Loucy (cell line): Measurements from ENCODE around the gene FRAS1.

Source experiments
- H2AFZ ChIP-seq: fragments of 200-600 bp; sonication (generic); 2 replicates; pipeline ENCODE4 v1.6.0; 2016; ENCODE audit warnings: antibody characterized with exemption, mild to moderate bottlenecking, low read length, moderate library complexity
- H3F3A ChIP-seq: fragments of 200-600 bp; 2 replicates; pipeline ENCODE4 v1.6.0; 2016; ENCODE audit warnings: antibody characterized with exemption, low read depth, mild to moderate bottlenecking
- H3K27me3 ChIP-seq: fragments of 200-600 bp; sonication (generic); 2 replicates; pipeline ENCODE4 v1.6.1; 2014; ENCODE audit warnings: low read length, mild to moderate bottlenecking; ENCODE audit not compliant: insufficient read depth, poor library complexity, severe bottlenecking
- H3K36me3 ChIP-seq: fragments of 200-600 bp; sonication (generic); 2 replicates; pipeline ENCODE4 v1.6.1; 2016; ENCODE audit warnings: low read length; ENCODE audit not compliant: insufficient read depth
- H3K4me1 ChIP-seq: fragments of 200-600 bp; sonication (generic); 2 replicates; pipeline ENCODE4 v1.5.1; 2014; ENCODE audit warnings: low read length, mild to moderate bottlenecking; ENCODE audit not compliant: insufficient read depth, poor library complexity, severe bottlenecking
- H3K4me2 ChIP-seq: fragments of 200-600 bp; sonication (generic); 2 replicates; pipeline ENCODE4 v1.6.0; 2014; ENCODE audit warnings: antibody characterized with exemption, low read length, low read depth, mild to moderate bottlenecking; ENCODE audit not compliant: poor library complexity, severe bottlenecking
- H3K4me3 ChIP-seq: fragments of 200-600 bp; sonication (generic); 2 replicates; pipeline ENCODE4 v1.5.1; 2014; ENCODE audit warnings: low read length, mild to moderate bottlenecking, mixed read lengths; ENCODE audit not compliant: poor library complexity, severe bottlenecking
- H3K79me2 ChIP-seq: fragments of 200-600 bp; sonication (generic); 2 replicates; pipeline ENCODE4 v1.6.1; 2014; ENCODE audit warnings: low read length; ENCODE audit not compliant: insufficient read depth
- H3K9ac ChIP-seq: fragments of 200-600 bp; sonication (generic); 2 replicates; pipeline ENCODE4 v1.6.0; 2014; ENCODE audit warnings: mild to moderate bottlenecking, low read depth, low read length, moderate library complexity; ENCODE audit not compliant: poor library complexity, severe bottlenecking
- H3K9me2 ChIP-seq: fragments of 200-600 bp; sonication (generic); replicated peaks from 2 replicates; pipeline ENCODE4 v1.6.1; 2016; ENCODE audit warnings: low read depth, low read length, mixed read lengths
- H3K9me3 ChIP-seq: fragments of 200-600 bp; sonication (generic); 2 replicates; pipeline ENCODE4 v1.6.1; 2014; ENCODE audit warnings: mild to moderate bottlenecking, antibody characterized with exemption, low read length, low read depth; ENCODE audit not compliant: insufficient read depth
- H4K20me1 ChIP-seq: fragments of 200-600 bp; sonication (generic); 2 replicates; pipeline ENCODE4 v1.6.0; 2014; ENCODE audit warnings: antibody characterized with exemption, low read length, mild to moderate bottlenecking; ENCODE audit not compliant: insufficient read depth, poor library complexity, severe bottlenecking
- EZH2phosphoT487 ChIP-seq: fragments of 200-600 bp; IDR thresholded peaks from 2 replicates; pipeline ENCODE4 v1.6.1; 2018; ENCODE audit warnings: antibody characterized with exemption, mild to moderate bottlenecking, moderate library complexity, borderline replicate concordance
- TF ChIP-seq, protein P1 (sequence below): fragments of 200-600 bp; sonication (generic); conservative IDR thresholded peaks from 2 replicates; pipeline ENCODE4 v1.5.1; 2014; ENCODE audit warnings: mild to moderate bottlenecking, antibody characterized with exemption, low read length

FRAS1 gene

GRCh38 chr4:78568640-78569305 is 511.6 kb downstream of the FRAS1 start:
- Histone ChIP-seq H3K79me2 (no peaks in the 10 kb centered on the region), H2AFZ (no peak overlapping the region), H3K4me1 (peaks cover 23% of the 10 kb centered on the region), H3K9me2 (no peaks in the 10 kb centered on the region), H3K4me2 (no peak overlapping the region), H3K9me3 (no peaks in the 10 kb centered on the region), H3K36me3 (no peaks in the 10 kb centered on the region), H4K20me1 (no peaks in the 10 kb centered on the region), H3K9ac (no peak overlapping the region), H3K4me3 (no peak overlapping the region), H3K27me3 (no peaks in the 10 kb centered on the region), H3F3A (no peaks in the 10 kb centered on the region)
- TF ChIP-seq, protein P1, sequence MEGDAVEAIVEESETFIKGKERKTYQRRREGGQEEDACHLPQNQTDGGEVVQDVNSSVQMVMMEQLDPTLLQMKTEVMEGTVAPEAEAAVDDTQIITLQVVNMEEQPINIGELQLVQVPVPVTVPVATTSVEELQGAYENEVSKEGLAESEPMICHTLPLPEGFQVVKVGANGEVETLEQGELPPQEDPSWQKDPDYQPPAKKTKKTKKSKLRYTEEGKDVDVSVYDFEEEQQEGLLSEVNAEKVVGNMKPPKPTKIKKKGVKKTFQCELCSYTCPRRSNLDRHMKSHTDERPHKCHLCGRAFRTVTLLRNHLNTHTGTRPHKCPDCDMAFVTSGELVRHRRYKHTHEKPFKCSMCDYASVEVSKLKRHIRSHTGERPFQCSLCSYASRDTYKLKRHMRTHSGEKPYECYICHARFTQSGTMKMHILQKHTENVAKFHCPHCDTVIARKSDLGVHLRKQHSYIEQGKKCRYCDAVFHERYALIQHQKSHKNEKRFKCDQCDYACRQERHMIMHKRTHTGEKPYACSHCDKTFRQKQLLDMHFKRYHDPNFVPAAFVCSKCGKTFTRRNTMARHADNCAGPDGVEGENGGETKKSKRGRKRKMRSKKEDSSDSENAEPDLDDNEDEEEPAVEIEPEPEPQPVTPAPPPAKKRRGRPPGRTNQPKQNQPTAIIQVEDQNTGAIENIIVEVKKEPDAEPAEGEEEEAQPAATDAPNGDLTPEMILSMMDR, result no peak
- no peak for TF ChIP-seq EZH2phosphoT487

- Histone ChIP-seq H3K36me3 (no peaks in the 10 kb centered on the region), H3K79me2 (no peaks in the 10 kb centered on the region), H3K9me3 (no peaks in the 10 kb centered on the region), H3K4me3 (no peak overlapping the region), H4K20me1 (no peaks in the 10 kb centered on the region), H3K27me3 (no peaks in the 10 kb centered on the region), H3K9me2 (no peaks in the 10 kb centered on the region), H3K4me2 (no peak overlapping the region), H3K9ac (no peak overlapping the region), H3F3A (no peaks in the 10 kb centered on the region), H3K4me1 (peaks cover 17% of the 10 kb centered on the region), H2AFZ (no peak overlapping the region)
- TF ChIP-seq EZH2phosphoT487, result no peak
- TF ChIP-seq, protein P1, result no peak
Observed at GRCh38 chr4:78569306-78569821, 512.2 kb downstream of the FRAS1 start.

GRCh38 chr4:78570117-78570516 is 513.0 kb downstream of the FRAS1 start:
- Histone ChIP-seq H3K4me2 (no peak overlapping the region), H3K36me3 (no peaks in the 10 kb centered on the region), H3K27me3 (no peaks in the 10 kb centered on the region), H3K9me2 (no peaks in the 10 kb centered on the region), H3K9ac (no peak overlapping the region), H3K9me3 (no peaks in the 10 kb centered on the region), H3F3A (no peaks in the 10 kb centered on the region), H2AFZ (no peak overlapping the region), H4K20me1 (no peaks in the 10 kb centered on the region), H3K79me2 (no peaks in the 10 kb centered on the region), H3K4me3 (no peak overlapping the region), H3K4me1 (peaks cover 14% of the 10 kb centered on the region)
- TF ChIP-seq, protein P1, result no peak
- no peak for TF ChIP-seq EZH2phosphoT487
